ENCODE measurements around the gene CELSR1.

GRCh38 chr22:46574993-46575910, 37.8 kb upstream of the CELSR1 start:
- TF ChIP-seq CTCF (IDR thresholded peaks at IDR 0.05): no peak
- TF ChIP-seq POLR2A (IDR thresholded peaks at IDR 0.05): no peak

Measured in adrenal gland (tissue), 5 donors.